GM18861 (cell line): Measurements from ENCODE around the gene AKR1C8.
"Not testable (repeated sequence)": the region's sequence is repeated elsewhere in the genome, so short reads cannot be mapped to it uniquely, and the experiment has no call there.

Experiments
- ATAC-seq: cut with Tn5 transposase; IDR thresholded peaks from one replicate; pipeline ENCODE4 v1.9.1; 2021; ENCODE audit not compliant: unreplicated experiment

AKR1C8 gene

DNA sequence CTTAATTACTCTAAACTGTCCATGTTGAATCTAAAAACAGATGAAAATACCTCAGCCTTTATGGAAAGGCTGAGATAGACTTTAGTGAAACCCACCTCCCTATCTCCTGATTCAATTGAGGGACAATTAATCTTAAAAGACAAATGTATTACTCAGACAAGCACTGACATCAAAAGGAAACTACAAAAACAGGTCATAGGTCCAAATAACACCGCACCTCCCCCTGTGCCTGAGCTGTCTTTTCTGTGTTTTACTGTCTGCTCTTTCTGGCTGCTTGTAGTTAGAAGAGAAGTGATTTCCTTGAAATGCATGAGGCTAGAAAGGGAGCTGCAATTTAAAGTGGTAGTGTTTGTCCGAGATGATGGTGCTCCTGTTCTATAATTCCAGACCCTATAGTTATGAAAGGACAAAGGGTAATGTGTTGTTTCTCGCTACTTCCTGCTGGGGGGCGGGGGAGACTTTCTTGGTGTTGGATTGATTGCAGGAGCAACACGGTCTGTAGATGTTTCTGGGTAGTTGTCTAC lies 16.0 kb downstream of the AKR1C8 start:
- ATAC-seq, result no peak

DNA sequence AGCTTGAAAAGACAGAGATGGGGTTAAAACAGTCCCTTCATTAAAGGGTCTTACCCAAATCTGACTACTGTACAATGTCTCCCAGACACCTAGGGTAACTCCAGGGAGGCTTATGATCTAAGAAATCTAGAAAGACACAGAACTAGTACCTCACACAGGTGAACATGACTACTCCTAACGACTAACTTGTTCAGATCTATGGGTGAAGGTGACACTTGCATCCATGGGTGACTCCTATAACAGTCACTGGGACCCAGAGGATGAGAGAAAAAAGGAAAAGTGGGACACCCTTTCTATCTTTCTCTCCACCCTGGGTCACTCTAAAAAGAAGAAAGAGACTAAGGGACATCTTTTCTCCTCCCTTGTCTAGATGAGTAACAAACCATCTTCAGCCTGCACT lies 19.2 kb downstream of the AKR1C8 start:
- no peak for ATAC-seq

DNA sequence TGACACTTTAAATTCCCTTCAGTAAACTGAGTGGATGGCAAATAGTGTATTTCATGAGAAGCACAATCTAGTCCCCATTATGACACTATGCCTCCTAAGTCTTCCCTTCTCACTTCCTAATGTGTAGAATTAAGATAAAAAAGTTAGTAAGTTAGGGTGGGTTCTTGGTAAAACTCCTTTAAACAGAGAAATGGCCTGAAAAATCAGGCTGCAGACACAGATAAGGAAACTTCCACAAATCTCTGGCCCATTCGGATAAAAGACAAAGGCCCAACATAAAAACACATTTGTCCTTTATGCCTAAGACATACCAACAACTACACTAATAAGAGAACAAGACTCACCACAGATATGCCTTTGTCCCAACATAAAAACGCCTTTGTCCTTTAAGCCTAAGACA lies 21.5 kb downstream of the AKR1C8 start:
- ATAC-seq, result no peak

DNA sequence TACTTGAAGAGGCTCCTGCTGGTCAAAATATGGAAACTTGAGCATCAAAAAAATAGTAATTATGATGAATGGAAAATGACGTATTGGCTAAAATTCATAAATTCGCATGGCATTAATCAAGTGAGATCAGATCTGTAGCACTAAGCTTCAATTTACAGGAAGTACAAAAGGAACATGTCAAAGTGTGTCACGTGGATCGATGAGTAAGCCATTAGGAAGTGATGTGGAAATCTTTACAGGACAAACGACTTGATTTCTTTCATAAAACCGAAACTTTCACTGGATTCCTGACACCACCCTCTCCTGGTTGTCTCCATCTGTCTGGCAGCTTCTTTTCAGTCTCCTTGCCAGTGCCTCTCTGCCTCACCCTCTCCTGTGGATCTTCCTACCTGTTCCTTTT lies 25.8 kb downstream of the AKR1C8 start:
- no peak for ATAC-seq

DNA sequence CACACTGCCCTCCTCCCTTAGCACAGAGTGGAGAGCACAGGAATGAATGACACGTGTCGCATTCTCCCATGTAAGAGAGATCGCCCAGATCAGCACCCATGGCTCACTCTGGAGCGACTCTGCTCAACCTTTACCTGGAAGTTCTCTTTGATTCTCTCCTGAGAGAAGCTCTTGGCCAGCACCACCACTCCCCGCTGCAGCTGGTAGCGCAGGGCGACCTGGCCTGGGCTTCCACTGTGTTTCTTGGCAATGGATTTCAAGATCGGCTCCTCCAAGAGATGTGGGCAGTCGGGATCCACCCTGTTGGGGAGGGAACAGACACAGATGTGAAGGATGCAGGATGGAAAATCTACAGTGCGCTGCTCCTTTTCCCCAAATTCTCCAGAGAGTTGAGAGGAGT lies 27.4 kb downstream of the AKR1C8 start:
- no peak for ATAC-seq

DNA sequence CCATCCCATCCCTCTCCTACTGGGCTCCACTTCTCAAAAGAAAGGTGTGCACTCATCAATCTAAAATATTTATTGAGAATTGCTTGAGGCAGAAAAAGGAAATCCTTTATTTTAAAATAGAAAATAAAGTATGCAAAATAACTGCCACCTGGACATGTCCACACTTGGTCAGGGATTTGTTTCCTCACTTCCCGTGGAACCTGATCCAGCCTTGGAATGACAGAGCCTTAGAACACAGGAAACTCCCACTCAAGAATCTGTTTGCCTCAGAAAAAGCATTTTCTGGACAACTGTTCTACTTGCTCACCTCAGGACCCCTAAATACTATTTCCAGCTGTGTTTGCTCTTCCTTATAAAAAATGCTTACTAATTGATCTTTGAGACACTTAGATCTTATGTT lies 29.0 kb downstream of the AKR1C8 start:
- ATAC-seq, result no peak

DNA sequence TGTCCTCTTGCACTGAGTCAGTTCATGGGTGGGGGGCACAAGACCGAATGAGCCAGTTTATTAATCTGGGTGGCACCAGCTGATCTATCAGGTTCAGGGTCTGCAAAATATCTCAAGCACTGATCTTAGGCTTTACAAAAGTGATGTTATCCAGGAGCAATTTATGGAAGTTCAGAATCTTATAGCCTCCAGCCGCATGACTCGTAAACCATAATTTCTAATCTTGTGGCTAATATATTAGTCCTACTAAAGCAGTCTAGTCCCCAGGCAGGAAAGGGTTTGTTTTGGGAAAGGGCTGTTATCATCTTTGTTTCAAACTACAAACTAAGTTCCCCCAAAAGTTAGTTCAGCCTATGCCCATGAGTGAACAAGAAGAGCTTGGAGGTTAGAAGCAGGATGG lies 33.9 kb downstream of the AKR1C8 start:
- ATAC-seq, result no peak

DNA sequence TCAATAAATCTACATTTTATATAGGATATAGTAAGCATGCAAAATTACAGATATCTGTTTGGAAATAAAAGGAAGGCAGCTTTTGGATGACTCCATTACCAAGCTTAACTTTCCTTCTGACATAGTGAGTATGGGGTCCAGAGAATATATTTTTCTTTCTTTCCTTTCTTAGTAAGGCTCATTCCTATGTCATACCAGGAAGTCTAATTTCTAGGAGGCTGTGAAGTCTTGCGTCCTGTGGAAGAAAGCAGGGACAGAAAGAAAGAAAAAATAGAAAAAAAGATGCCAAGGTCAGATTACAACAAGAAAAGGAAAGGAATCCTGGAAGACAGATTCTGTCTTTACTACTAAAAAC lies 36.3 kb downstream of the AKR1C8 start:
- no peak for ATAC-seq

DNA sequence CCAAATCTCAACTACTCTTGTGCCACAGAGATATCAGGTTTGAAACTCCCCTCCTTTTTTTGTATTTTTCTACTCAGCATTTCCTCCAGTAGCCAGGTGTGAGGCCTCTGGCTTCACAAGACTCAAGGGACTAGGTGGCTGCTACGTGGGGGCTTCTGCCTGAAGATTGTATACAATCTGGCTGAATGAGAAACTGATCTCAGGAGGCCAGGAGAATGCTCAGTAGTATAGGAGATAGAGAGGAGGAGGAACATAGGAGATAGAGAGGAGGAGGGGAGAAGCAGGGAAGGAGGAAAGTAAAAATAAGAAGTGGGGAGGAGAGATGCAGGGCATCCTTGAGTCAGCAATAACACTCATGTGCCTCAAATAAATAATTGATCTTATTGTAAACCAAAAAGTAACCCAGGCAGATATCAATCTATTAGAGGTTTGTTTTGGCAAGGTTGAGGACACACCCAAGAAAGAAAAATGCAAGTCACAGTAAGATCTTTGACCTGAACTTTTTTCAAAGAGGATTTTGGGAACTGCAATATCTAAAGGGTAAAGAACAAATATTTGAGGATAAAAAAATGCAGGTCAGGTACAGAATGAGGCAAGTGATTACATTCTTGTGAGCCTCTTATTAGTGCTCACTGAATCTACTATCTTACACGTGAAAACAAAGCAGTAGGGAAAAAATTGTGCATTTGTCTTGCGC lies 36.8 kb downstream of the AKR1C8 start:
- no peak for ATAC-seq

DNA sequence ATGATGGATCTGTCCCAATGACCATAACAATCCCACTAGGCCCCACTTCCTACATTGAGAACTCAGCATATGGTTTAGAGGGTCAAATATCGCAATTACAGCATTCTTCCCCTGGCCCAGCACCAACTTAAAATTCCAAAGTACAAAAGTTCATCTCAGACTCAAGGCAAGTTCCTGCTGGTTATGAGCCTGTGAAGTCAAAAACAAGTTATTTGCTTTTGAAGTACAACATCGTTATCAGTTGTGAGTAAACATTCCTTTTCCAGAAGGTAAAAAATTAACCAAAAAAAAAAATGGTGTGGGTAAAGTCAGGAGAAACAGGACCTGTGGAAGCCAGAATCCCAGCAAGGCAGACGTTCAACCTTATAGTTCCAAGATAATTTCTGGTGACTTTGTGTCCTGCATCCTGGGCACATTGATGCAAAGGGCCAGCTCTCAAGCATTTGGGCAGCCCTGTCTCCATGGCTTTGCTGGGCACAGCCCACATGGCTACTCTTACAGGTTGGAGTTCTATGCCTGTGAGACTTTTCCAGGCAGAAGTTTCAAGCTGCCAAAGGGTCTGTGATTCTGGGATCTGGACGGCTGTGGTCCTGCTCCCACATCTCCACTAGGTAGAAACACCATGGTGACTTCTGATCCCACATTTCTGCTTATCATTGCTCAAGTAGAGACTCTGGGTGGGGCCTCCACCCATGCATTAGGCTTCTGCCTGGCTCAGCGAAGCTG lies 37.5 kb downstream of the AKR1C8 start:
- no peak for ATAC-seq

DNA sequence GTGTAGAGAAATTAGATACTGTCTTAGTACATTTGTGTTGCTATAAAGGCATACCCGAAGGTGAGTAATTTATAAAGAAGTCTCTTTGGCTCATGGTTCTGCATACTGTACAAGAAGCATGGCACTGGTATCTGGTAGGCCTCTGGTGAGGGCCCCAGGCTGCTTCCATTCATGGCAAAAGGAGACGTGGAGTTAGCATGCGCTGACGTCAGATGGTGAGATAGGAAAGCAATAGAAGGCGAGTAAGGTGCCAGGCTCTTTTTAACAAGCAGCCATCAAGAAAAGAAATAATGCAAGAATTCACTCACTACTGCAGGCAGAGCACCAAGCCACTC lies 38.1 kb downstream of the AKR1C8 start:
- no peak for ATAC-seq

DNA sequence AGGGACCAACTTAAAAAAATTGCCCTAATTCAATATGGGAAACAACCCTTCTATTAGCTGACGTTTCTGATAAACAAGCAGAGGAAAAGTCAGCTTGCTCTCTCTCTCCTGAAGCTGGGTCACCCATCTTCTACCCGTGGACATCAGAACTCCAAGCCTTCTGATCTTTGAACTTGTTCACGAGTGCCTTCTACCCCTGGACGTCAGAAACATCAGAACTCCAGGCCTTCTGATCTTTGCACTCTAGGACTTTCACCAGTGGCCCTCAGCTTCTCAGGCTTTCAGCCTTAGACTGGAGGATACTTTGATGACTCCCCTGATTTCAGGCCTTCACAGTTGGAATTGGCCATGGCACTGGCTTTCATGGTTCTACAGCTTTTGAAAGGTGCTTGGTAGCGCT lies 41.8 kb downstream of the AKR1C8 start:
- ATAC-seq, result no peak

DNA sequence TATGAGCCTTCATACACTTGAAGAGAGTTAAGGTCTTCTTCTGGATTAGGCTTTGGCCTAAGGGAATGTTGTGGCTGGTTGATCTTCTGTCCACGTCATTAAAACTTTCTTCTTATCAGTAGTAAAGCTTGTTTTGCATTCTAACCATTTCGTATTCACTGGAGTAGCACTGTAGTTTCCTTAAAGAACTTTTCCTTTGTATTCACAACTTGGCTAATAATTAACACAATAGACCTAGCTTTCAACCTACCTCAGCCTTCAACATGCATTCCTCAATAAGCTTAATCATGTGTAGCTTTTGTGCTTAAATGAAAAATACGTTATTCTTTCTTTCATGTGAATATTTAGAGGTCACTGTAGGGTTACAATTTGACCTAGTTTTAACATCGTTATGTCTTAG lies 42.8 kb downstream of the AKR1C8 start:
- ATAC-seq, result no peak

DNA sequence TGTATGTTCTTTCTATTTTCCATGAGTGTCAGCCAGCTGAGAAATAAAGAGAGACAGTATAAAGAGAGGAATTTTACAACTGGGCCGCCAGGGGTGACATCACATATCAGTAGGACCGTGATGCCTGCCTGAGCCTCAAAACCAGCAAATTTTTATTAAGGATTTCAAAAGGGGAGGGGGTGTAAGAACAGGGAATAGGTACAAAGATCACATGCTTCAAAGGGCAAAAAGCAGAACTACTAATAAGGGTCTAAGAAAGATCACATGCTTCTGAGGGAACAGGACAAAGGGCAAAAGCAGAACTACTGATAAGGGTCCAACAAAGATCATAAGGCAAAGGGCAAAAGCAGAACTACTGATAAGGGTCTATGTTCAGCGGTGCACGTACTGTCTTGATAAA lies 47.3 kb downstream of the AKR1C8 start:
- ATAC-seq, result not testable (repeated sequence)

DNA sequence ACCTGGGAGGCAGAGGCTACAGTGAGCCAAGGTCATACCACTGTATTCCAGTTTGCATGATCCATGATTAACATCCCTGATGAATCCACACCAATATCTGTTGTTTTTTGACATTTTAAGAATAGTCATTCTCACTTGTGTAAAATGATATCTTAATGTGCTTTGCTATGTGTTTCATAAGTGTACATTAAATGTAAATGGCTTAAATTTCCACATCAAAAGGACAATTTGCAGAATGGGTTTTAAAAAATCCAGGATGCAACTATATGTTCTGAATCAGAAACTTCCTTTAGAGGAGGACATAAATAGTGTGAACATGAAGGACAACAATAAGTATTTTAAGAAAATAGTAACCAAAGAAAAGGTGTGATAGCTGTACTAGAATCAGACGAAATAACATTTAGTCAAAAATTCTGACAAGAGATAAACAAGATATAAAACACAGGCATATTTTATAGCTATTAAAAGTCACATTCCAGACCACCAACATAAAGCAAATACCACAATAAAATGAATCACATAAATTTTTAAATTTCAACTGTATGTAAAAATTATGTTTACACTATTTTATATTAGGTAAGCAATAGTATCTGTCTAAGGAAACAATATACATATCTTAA lies 48.4 kb downstream of the AKR1C8 start:
- ATAC-seq, result no peak

DNA sequence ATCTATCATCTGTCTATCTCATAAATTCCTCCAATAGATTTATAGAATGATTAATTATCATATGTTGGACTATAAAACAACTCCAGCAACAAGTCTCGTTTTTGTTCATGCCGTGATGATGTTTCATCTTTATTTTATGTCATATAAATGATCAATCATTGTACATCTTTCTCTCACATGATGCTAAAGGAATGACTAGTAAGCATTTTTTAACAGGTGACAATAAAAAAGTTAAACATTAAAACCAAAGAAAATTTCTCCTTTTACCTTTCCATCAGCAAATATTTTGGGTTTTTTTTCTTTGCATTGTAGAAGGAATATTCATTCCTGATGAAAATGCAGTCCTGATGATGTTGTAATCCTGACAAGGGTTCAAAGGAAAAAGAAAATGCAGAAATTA lies 49.4 kb downstream of the AKR1C8 start:
- ATAC-seq, result no peak

DNA sequence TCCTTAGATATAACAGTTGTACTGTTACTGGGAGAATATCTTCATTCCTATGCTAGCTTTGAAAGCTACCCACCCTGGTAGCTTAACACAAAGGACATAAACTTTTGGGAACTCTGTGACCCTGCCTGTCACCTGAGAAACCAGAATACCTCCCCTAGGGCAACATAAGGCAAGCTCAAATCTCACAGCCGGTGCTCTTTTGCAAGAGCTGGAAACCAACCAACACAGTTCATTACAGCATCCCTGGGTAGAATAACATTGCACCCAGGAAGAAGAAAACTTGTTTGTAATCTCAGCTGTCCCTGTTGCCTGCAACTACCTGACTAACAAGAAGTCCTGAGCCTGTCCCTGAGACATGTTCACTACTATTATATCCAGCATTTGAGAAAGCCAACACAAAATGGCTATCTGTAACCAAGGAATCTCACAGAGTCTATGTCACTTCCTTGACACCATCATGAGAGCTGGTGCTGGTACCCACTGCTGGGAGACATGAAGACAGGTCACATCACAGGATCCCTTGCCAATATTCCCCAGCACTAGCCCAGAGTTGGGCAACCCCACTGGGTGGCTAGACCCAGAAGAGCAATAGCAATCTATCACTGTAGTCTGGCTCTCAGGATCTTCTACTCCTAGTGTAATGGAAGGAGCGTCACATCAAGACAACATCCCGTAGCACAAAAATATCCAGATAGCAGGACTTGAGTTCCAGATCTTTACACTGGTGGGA lies 59.5 kb downstream of the AKR1C8 start:
- ATAC-seq, result no peak

DNA sequence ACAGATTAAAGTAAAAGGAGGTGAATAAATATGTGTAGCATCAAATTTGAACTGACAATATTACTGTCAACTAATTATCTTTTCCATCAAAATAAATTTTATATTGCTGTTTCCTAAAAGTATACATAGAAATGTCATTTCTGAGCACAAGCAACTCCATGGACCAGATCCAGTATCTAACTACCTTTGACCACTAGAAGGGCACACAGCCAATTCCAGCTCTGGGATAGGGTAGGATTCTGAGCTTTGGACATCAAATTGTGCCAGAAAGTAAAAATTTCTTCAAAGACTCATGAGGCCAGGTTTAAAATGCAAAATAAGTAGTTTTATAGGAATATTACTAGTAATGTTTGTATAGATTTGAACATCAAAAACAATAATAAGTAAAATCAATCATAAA lies 61.1 kb downstream of the AKR1C8 start:
- ATAC-seq, result no peak

DNA sequence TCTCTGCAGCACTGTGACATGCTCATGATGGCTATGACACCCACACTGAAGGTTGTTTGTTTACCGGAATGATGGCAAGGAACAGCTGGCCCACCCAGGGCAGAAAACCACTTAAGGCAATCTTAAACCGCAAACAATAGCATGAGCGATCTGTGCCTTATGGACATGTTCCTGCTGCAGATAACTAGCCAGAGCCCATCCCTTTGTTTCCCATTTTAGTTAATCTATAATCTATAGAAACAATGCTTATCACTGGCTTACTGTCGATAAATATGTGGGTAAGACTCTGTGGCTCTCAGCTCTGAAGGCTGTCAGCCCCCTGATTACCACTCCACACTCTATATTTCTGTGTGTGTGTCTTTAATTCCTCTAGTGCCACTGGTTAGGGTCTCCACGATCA lies 65.0 kb downstream of the AKR1C8 start:
- not testable (repeated sequence) for ATAC-seq

DNA sequence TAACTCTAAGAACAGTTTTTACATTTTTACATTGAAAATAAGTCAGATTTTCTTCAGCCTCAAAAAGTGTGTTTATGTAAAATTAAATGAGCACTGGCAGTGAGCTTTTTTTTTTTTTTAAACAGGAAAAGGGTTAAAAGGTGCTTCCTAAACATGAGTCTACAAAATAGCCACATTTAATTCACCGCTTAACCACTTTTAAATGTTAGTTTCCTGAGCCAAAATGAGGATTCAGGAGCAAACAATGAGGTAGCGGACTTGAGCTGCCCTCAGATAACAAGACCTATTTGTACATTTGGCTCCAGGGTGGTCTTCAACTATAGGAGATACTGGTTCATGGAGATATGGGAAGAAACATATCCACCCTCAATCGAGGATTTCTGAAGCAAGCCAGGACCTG lies 67.9 kb downstream of the AKR1C8 start:
- no peak for ATAC-seq

DNA sequence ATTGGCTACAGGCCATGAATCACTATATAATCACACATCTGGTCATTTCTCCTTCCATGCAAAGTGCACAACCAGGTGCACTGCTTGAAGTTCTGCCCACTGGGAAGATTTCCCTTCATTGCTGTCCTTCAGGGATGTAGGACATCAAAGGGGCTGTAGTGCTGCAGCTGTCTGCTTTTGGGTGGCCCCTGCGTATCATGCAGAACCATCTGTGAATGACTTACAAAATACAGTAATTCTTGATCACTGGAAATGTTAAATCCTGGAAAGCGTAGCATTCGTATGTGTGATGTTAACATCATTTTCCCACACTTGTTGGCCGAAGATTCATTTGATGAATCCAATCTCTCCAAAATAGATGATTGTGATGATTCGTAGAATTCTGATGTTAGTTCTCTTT lies 68.3 kb downstream of the AKR1C8 start:
- ATAC-seq, result no peak

DNA sequence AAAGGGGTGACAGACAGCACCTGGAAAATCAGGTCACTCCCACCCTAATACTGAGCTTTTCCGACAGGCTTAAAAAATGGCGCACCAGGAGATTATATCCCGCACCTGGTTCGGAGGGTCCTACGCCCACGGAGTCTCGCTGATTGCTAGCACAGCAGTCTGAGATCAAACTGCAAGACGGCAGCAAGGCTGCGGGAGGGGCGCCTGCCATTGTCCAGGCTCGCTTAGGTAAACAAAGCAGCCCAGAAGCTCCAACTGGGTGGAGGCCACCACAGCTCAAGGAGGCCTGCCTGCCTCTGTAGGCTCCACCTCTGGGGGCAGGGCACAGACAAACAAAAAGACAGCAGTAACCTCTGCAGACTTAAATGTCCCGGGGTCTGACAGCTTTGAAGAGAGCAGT lies 75.1 kb downstream of the AKR1C8 start:
- ATAC-seq, result not testable (repeated sequence)
